SU-DHL-6 (cell line): ENCODE data around the gene HNF4A.

Experiments used
- H2AFZ ChIP-seq: fragments of 200-600 bp; sonication (generic); 2 replicates; pipeline ENCODE4 v1.6.1; 2014; ENCODE audit warnings: low read depth, mild to moderate bottlenecking, moderate library complexity, mixed read lengths, antibody characterized with exemption, low read length; ENCODE audit not compliant: severe bottlenecking
- H3F3A ChIP-seq: fragments of 200-600 bp; shearing (Covaris generic); 2 replicates; pipeline ENCODE4 v1.6.0; 2016; ENCODE audit warnings: antibody characterized with exemption, mild to moderate bottlenecking; ENCODE audit not compliant: insufficient read depth
- H3K27ac ChIP-seq: fragments of 200-600 bp; sonication (generic); 2 replicates; pipeline ENCODE4 v1.5.1; 2016; ENCODE audit warnings: low read depth, mild to moderate bottlenecking, low read length, moderate library complexity, mixed read lengths
- H3K27me3 ChIP-seq: fragments of 200-600 bp; sonication (generic), shearing (Covaris generic); 2 replicates; pipeline ENCODE4 v1.6.0; 2014; ENCODE audit warnings: mild to moderate bottlenecking, low read length
- H3K36me3 ChIP-seq: fragments of 200-600 bp; sonication (generic); 2 replicates; pipeline ENCODE4 v1.6.1; 2014; ENCODE audit warnings: mild to moderate bottlenecking, low read length, mixed read lengths
- H3K4me2 ChIP-seq: fragments of 300-600, 200-600 bp; shearing (Covaris generic), sonication (generic); 2 replicates; pipeline ENCODE4 v1.6.0; 2014; ENCODE audit warnings: low read length, low read depth, mild to moderate bottlenecking; ENCODE audit not compliant: poor library complexity, severe bottlenecking
- H3K4me3 ChIP-seq: fragments of 200-600 bp; sonication (generic); 2 replicates; pipeline ENCODE4 v1.5.1; 2014; ENCODE audit warnings: antibody characterized with exemption, low read length, mild to moderate bottlenecking, mixed read lengths; ENCODE audit not compliant: insufficient read depth, poor library complexity, severe bottlenecking
- H3K79me2 ChIP-seq: fragments of 200-600 bp; sonication (generic); 2 replicates; pipeline ENCODE4 v1.6.1; 2014; ENCODE audit warnings: mild to moderate bottlenecking, low read length, moderate library complexity; ENCODE audit not compliant: insufficient read depth
- H3K9ac ChIP-seq: fragments of 200-600 bp; sonication (generic); 2 replicates; pipeline ENCODE4 v1.7.0; 2014; ENCODE audit warnings: mild to moderate bottlenecking, low read length
- H3K9me2 ChIP-seq: fragments of 200-600 bp; sonication (generic); replicated peaks from 2 replicates; pipeline ENCODE4 v1.6.1; 2014; ENCODE audit warnings: low read length; ENCODE audit not compliant: insufficient read depth
- H3K9me3 ChIP-seq: fragments of 200-600 bp; sonication (generic); 2 replicates; pipeline ENCODE4 v1.6.1; 2014; ENCODE audit warnings: low read length, mixed read lengths; ENCODE audit not compliant: insufficient read depth
- H4K20me1 ChIP-seq: fragments of 200-600 bp; sonication (generic); 2 replicates; pipeline ENCODE4 v1.6.1; 2014; ENCODE audit warnings: low read depth, mild to moderate bottlenecking, antibody characterized with exemption, low read length, moderate library complexity, mixed read lengths
- CTCF ChIP-seq: fragments of 200-600 bp; sonication (generic); IDR thresholded peaks from one replicate; pipeline ENCODE4 v1.5.1; 2017; ENCODE audit warnings: antibody characterized with exemption, mild to moderate bottlenecking, low read length, moderate library complexity; ENCODE audit not compliant: insufficient read depth, poor library complexity, severe bottlenecking
- EZH2phosphoT487 ChIP-seq: fragments of 200-600 bp; sonication (generic), shearing (Covaris generic); conservative IDR thresholded peaks from 2 replicates; pipeline ENCODE4 v1.6.1; 2018; ENCODE audit warnings: mild to moderate bottlenecking, antibody characterized with exemption, low read length, moderate library complexity, mixed read lengths

Gene HNF4A

GRCh38 chr20:44449864-44450263, 94.4 kb downstream of the HNF4A start:
- Histone ChIP-seq H3K9me2 (no peaks in the 10 kb centered on the region), H3K4me3 (no peak overlapping the region), H3K9ac (no peak overlapping the region), H3K9me3 (no peaks in the 10 kb centered on the region), H2AFZ (no peak overlapping the region), H3K79me2 (no peaks in the 10 kb centered on the region), H3K4me2 (no peak overlapping the region), H3K36me3 (no peaks in the 10 kb centered on the region), H3K27ac (no peak overlapping the region), H4K20me1 (no peaks in the 10 kb centered on the region), H3K27me3 (no peaks in the 10 kb centered on the region), H3F3A (no peaks in the 10 kb centered on the region)
- TF ChIP-seq CTCF (no peak), EZH2phosphoT487 (no peak)

DNA sequence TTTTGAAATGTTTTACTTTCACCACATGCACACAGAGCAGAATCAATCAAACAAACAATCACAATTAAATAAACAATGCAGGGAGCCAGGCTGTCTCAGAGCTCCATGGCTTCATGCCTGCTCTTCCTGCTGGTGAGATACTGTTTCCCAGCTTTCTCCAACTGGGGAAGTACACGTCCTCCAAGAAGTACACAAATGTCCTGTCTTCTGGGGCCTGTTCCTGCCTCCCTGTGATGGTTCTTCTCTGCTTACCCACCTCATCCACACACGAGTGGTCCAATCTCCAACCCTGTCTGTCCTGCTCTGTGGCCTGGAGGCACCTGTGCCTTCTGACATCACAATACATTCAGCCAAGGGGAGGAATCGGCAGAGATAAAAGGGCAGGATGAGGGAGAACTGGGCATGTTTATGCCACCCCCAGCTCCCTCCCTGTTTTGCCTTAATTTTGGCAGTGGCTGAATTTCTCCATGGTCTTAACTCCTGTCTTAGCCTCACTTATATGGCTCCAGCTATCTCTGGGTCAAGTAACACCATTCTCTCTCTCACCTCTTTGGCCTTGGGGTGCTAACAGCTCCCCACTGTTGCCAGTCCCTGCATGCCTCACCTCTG, 94.9 kb downstream of the HNF4A start:
- Histone ChIP-seq H2AFZ (no peak overlapping the region), H3F3A (no peaks in the 10 kb centered on the region), H3K79me2 (no peaks in the 10 kb centered on the region), H3K4me3 (no peak overlapping the region), H3K9me2 (no peaks in the 10 kb centered on the region), H3K9me3 (no peaks in the 10 kb centered on the region), H3K9ac (no peak overlapping the region), H3K4me2 (no peak overlapping the region), H3K27me3 (no peaks in the 10 kb centered on the region), H3K36me3 (no peaks in the 10 kb centered on the region), H4K20me1 (no peaks in the 10 kb centered on the region), H3K27ac (no peak overlapping the region)
- TF ChIP-seq EZH2phosphoT487 = no peak

- Histone ChIP-seq H3K4me3 (no peak overlapping the region), H3K9me2 (no peaks in the 10 kb centered on the region), H4K20me1 (no peaks in the 10 kb centered on the region), H3K4me2 (no peak overlapping the region), H3K27ac (no peak overlapping the region), H3K36me3 (no peaks in the 10 kb centered on the region), H3K9ac (no peak overlapping the region), H3K79me2 (no peaks in the 10 kb centered on the region), H3K9me3 (no peaks in the 10 kb centered on the region), H3F3A (no peaks in the 10 kb centered on the region), H2AFZ (no peak overlapping the region), H3K27me3 (no peaks in the 10 kb centered on the region)
- TF ChIP-seq CTCF = no peak
- TF ChIP-seq EZH2phosphoT487 = no peak
Observed at GRCh38 chr20:44450903-44451450, 95.5 kb downstream of the HNF4A start.

GRCh38 chr20:44454306-44454963, 98.9 kb downstream of the HNF4A start:
- TF ChIP-seq CTCF (no peak), EZH2phosphoT487 (no peak)
- H3K27me3 ChIP-seq = no peaks in the 10 kb centered on the region
- no peaks in the 10 kb centered on the region for H3K9me2 ChIP-seq
- no peak overlapping the region for H3K27ac ChIP-seq
- no peaks in the 10 kb centered on the region for H4K20me1 ChIP-seq
- H2AFZ ChIP-seq = no peak overlapping the region
- H3K9me3 ChIP-seq = no peaks in the 10 kb centered on the region
- no peak overlapping the region for H3K4me2 ChIP-seq
- H3K79me2 ChIP-seq = no peaks in the 10 kb centered on the region
- H3K9ac ChIP-seq = no peak overlapping the region
- no peaks in the 10 kb centered on the region for H3F3A ChIP-seq
- no peaks in the 10 kb centered on the region for H3K36me3 ChIP-seq
- no peak overlapping the region for H3K4me3 ChIP-seq
